Measurements from ENCODE around the gene NCAM1.

The NCAM1 gene

GRCh38 chr11:112968941-112969713 is 7.9 kb downstream of the NCAM1 start:
- DNase-seq (ENCODE audit: low read depth in 2 of 3, low spot score in 2 of 3), result no peak

DNA sequence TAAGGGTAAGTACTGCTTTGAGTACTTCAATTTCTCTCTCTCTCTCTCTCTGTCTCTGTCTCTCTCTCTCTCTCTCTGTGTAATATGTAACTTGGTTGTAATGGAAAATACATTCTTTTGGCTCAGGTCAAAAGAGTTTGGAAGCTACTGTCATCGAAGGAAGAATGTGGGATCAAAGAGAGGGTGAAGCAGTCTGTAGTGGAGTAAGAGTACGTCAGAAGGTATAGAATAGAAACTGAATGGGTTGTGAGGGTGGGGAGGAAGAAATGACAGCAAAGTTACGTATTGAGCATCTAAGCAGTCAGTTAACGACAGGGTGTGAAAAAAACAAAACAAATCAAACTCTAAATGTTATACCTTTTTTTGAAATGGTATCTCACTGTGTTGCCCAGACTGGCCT is 10.0 kb downstream of the NCAM1 start:
- DNase-seq (ENCODE audit: low read depth in 2 of 3, low spot score in 2 of 3), result no peak

- no peak for DNase-seq (ENCODE audit: low read depth in 2 of 3, low spot score in 2 of 3)
Measured at GRCh38 chr11:112971827-112972226, 10.6 kb downstream of the NCAM1 start.

GRCh38 chr11:112972399-112973145 is 11.4 kb downstream of the NCAM1 start:
- DNase-seq (ENCODE audit: low read depth in 2 of 3, low spot score in 2 of 3), result no peak

- DNase-seq (ENCODE audit: low read depth in 2 of 3, low spot score in 2 of 3), result no peak
Measured at GRCh38 chr11:112975051-112975450, 13.8 kb downstream of the NCAM1 start.

GRCh38 chr11:112975493-112975892 is 14.3 kb downstream of the NCAM1 start:
- DNase-seq (ENCODE audit: low read depth in 2 of 3, low spot score in 2 of 3), result no peak

- no peak for DNase-seq (ENCODE audit: low read depth in 2 of 3, low spot score in 2 of 3)
Measured at GRCh38 chr11:112977755-112978154, 16.5 kb downstream of the NCAM1 start.

DNA sequence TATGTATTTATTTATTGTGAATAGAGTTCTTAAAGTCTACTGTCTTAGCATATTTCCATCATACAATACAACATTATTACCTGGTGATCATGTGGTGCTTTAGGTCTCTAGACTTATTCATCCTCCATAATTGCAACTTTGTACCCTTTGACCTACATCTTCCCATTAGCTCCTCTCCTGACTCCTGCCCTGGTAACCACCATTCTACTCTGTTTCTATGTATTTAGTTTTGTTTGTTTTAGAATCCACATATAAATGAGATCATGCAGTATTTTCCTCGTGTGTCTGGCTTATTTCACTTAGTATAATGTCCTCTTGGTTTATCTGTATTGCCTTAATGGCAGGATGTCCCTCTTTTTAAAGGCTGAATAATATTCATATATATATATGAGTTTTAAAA is 22.7 kb downstream of the NCAM1 start:
- DNase-seq (ENCODE audit: low read depth in 2 of 3, low spot score in 2 of 3), result no peak

GRCh38 chr11:112989198-112989597 is 28.0 kb downstream of the NCAM1 start:
- DNase-seq (ENCODE audit: low read depth in 2 of 3, low spot score in 2 of 3), result no peak

DNA sequence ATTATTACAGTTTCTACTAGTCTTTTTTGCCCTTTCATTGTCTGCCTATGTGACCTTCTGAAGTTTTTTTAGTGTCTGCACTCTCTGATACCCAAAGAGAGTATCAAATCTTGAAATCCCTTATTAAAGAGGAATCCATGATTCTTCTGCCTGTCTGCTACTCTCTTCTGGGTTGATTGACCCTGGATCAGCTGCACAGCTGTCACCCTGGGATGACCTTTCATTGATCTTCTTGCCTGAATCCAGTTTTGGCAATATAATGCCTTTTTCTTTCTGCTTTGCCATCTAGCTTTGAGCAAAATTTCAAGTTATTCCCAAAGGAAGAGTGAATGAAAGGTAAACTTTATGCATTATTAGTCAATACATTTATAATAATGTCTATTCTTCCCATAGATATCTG is 32.6 kb downstream of the NCAM1 start:
- DNase-seq (ENCODE audit: low read depth in 2 of 3, low spot score in 2 of 3), result no peak

DNA sequence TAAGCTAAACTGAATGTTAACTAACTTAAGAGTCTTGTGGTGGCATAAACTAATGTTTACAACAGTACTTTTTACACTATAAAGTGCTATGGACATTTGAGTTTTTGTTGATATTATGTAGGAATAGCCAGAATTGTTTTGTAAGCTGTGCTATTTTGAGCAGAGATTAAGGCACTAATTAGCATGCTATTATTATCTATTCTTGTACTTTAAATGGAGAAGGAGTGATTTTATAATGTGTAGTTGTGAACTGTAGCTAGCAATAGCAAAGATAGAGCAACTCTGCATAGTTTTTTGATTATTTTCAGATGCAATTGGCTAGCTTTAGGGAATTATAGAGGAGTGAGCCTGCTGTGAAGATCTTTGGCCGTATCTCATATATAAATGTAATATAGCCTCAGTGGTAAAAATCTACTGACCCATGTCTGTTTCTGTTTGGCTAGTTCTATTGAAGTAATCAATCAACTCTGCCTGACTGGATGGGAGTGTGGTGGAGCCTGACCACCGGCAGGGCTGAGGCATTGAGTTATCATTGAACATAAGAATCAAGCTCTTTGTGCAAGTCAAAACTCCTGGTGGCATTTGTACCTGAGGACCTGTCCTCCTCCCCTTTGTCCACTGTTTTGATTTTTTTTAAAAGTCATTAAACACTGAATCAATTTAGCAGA is 34.3 kb downstream of the NCAM1 start:
- DNase-seq (ENCODE audit: low read depth in 2 of 3, low spot score in 2 of 3), result no peak

DNA sequence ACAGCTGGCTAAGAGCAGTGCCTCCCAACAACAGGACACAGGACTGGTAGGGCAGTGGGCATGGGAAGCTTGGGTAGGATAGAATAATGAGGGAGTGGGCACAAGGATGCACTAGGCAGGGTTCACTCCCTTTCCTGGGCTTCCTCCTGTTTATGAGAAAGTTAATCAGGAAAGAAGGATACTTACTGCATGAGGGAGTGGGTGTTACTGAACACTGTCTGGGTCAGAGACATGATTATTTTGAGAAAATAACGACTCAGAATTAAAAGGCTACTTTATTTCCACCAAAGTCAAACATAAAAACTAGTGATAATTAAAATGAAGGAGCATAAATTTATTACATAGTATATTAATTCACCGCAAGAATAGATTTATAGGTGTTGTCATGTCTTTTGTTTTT is 35.8 kb downstream of the NCAM1 start:
- no peak for DNase-seq (ENCODE audit: low read depth in 2 of 3, low spot score in 2 of 3)

- no peak for DNase-seq (ENCODE audit: low read depth in 2 of 3, low spot score in 2 of 3)
Measured at GRCh38 chr11:112997857-112998466, 36.7 kb downstream of the NCAM1 start.

- no peak for DNase-seq (ENCODE audit: low read depth in 2 of 3, low spot score in 2 of 3)
Measured at GRCh38 chr11:112999520-112999919, 38.3 kb downstream of the NCAM1 start.

DNA sequence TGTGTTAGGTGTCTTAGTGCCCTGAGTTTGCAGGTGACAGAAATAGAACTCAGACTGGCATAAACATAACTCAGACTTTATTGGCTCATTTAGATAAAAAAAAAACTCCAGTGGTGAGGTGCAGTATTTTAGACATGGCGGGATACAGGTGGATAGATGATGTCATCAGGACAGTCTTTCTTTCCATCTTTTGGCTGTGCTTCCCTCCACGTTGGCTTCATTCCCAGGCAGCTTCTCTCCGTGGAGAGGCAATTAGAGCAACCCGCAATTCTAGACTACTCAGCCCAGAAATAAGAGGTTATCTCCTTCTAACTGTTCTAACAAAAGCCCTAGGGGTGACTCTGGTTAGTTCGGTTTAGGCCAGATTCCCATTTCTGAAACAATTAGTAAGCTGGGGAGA is 40.5 kb downstream of the NCAM1 start:
- DNase-seq (ENCODE audit: low read depth in 2 of 3, low spot score in 2 of 3), result no peak

DNA sequence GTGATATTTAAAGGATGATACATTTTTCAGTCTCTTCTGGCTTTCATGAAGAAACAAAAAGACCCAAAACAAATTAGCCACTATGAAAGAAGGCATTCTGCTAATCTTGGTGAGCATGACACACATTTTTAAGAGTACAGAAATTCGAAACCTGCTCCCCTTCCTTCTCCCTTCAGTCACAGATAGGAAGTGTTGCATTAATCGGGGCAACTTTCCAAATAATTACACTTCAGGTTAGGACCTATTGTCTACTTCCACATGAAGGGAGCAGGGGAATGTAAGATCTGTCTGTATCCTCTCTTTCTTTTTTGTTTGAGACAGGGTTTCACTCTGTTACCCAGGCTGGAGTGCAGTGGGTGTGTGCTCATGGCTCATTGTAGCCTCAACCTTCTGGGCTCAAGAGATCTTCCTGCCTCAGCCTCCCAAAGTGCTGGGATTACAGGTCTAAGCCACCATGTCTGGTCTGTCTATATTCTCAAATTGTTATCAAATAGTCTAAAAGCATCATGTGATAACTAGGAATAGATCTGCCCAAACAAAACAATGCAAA is 45.8 kb downstream of the NCAM1 start:
- no peak for DNase-seq (ENCODE audit: low read depth in 2 of 3, low spot score in 2 of 3)

DNA sequence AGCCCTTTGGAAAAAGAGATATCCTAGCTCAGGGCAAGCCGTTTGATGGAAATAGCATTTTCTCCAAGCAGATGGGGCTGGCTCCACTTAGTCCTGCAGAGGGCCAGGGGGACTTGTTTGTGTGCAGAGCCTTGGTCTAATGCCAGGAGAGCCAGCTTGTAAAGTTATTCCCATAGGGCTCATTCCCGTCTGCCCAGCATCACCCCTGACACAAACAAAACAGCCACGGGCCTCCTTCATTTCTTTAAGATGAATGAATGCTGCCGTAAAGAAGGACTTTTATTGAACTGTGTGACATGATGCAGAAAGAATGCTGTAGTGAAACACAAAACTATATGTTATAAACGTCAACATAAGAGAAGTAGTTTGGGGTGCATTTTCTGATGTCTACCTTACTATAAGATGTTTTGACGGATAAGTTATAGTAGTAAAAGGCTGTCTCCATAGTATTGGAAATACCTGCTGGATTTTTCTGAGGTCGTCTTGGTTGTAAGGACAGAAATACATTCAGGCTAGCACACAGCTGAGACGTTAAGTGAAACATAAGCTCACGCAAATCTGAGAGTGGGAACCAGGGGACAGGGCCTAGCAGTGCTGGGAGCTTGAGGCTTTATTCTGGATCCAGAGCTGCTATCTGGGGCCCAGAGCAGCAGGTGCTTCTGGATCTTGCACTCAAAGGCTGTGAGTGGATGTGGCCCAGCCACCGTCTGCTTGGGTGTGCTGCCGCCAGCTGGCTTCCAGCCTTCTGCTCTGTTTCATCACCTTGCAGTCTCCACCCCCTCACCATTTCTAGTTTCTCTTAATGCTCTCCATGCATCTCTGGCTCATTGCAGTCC is 53.3 kb downstream of the NCAM1 start:
- DNase-seq (ENCODE audit: low read depth in 2 of 3, low spot score in 2 of 3), result no peak

GRCh38 chr11:113015098-113015455 is 53.9 kb downstream of the NCAM1 start:
- no peak for DNase-seq (ENCODE audit: low read depth in 2 of 3, low spot score in 2 of 3)

DNA sequence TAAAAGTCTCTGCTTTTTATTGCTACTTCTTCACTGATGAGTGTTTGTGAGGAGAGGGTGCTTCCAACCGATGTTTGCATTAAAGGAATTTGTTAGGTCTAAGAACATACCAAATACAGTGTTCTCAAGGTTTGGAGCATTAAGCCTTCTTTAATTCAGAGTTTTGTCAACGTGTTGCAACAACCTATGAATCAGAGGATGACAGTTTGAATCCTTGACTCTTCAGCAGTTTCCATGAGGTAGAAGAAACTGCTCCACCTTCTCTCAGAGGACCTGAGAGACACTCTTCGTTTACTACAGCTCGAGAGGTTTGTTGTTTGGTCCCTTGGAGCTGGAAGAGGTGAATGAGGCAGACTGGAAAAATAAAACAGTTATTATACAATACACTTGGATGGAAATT is 55.7 kb downstream of the NCAM1 start:
- DNase-seq (ENCODE audit: low read depth in 2 of 3, low spot score in 2 of 3), result no peak

DNA sequence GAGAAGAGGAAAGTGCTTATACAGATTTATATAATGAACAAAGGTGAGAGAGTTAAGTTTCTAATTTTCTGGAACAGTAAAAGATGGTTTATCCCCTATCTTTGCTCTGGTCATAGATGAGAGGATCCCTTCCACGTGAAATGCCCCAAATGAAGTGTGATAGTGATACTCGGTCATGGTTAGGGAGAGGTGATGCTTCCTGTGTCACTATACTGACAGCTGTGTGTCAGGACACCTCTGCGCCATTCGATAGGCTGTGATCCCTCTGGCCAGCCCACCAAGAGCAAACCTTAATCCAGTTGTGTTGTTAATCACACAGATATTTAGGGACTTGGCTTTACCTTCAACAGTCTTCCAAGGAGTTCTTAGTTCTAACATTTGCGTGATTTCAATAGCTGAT is 57.7 kb downstream of the NCAM1 start:
- no peak for DNase-seq (ENCODE audit: low read depth in 2 of 3, low spot score in 2 of 3)

GRCh38 chr11:113019711-113020110 is 58.5 kb downstream of the NCAM1 start:
- no peak for DNase-seq (ENCODE audit: low read depth in 2 of 3, low spot score in 2 of 3)
